GM19240 (cell line): ENCODE results near the gene CIITA.
"Not testable (repeated sequence)": the region's sequence is repeated elsewhere in the genome, so short reads cannot be mapped to it uniquely, and the experiment has no call there.

Source experiments
- DNase-seq: peaks from one replicate; pipeline ENCODE4 v3.0.0; 2011; ENCODE audit warnings: low spot score; ENCODE audit not compliant: insufficient read length

The CIITA gene, protein sequence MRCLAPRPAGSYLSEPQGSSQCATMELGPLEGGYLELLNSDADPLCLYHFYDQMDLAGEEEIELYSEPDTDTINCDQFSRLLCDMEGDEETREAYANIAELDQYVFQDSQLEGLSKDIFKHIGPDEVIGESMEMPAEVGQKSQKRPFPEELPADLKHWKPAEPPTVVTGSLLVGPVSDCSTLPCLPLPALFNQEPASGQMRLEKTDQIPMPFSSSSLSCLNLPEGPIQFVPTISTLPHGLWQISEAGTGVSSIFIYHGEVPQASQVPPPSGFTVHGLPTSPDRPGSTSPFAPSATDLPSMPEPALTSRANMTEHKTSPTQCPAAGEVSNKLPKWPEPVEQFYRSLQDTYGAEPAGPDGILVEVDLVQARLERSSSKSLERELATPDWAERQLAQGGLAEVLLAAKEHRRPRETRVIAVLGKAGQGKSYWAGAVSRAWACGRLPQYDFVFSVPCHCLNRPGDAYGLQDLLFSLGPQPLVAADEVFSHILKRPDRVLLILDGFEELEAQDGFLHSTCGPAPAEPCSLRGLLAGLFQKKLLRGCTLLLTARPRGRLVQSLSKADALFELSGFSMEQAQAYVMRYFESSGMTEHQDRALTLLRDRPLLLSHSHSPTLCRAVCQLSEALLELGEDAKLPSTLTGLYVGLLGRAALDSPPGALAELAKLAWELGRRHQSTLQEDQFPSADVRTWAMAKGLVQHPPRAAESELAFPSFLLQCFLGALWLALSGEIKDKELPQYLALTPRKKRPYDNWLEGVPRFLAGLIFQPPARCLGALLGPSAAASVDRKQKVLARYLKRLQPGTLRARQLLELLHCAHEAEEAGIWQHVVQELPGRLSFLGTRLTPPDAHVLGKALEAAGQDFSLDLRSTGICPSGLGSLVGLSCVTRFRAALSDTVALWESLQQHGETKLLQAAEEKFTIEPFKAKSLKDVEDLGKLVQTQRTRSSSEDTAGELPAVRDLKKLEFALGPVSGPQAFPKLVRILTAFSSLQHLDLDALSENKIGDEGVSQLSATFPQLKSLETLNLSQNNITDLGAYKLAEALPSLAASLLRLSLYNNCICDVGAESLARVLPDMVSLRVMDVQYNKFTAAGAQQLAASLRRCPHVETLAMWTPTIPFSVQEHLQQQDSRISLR

DNA sequence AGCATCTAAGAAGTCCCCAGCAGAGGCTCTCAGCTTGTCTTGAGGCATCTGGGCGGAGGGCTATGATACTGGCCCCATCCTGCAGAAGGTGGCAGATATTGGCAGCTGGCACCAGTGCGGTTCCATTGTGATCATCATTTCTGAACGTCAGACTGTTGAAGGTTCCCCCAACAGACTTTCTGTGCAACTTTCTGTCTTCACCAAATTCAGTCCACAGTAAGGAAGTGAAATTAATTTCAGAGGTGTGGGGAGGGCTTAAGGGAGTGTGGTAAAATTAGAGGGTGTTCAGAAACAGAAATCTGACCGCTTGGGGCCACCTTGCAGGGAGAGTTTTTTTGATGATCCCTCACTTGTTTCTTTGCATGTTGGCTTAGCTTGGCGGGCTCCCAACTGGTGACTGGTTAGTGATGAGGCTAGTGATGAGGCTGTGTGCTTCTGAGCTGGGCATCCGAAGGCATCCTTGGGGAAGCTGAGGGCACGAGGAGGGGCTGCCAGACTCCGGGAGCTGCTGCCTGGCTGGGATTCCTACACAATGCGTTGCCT, at the start of gene CIITA:
Gene CIITA (plus strand): TSS at position 404 of the 543 bp plus-strand sequence. CDS start 129 bp downstream, at position 533.
- DNase-seq, result peak; percentile 49

DNA sequence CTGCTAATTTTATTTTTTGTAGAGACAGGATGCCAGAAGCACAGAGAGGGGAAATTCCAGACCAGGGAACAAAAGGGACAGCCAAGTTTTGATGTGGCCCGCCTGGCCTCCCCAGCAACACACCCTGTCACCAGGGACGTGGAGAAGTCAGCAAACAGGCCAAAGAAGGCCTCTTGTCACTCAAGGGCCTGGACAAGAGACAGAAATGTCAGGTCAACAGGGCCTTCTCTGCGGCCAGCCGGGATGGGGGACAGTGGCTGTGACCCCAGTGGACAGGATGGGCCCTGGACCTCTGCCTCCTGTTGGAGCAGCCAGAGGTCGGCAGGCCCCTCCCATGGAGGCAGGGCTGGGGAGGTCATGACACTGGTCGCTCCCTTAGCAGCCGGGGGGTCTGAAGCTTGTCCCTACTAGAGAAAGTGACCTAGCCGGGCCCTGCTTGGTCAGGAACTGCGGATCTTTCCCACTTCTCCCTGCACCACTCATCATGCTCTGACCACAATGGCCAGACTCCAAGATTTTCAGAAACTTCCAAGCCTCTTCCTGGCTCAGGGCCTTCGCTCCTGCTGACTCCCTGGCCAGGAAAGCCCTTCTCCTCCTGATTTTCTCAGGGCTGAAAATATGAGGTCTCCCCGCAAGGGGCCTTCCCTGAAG, 49.2 kb upstream of the CIITA start:
- DNase-seq, result no peak

DNA sequence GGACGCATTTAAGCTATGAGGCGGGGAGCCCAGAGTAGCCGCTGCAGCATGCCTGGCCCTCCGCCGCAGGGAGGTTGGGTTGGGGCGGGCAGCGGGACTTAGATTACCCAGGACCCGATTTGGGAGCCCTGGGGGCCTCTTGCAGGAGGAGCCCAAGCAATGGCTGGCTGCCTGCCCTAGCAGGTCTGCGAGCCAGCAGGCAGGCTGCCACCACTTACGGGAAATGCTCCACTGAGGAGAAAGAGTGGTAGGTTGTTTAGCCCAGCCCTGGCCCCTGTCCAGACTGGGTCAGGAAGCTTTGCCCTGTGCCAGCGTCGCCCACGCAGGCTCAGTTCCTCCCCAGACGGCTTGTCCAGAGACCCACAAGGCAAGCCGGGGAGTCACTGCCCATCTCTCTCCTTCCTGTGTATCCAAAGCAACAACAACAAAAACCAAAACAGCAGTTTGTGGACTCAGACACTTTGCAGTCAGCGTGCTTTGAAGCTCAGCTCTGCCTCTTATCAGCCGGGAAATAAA, 48.1 kb upstream of the CIITA start:
- no peak for DNase-seq

DNA sequence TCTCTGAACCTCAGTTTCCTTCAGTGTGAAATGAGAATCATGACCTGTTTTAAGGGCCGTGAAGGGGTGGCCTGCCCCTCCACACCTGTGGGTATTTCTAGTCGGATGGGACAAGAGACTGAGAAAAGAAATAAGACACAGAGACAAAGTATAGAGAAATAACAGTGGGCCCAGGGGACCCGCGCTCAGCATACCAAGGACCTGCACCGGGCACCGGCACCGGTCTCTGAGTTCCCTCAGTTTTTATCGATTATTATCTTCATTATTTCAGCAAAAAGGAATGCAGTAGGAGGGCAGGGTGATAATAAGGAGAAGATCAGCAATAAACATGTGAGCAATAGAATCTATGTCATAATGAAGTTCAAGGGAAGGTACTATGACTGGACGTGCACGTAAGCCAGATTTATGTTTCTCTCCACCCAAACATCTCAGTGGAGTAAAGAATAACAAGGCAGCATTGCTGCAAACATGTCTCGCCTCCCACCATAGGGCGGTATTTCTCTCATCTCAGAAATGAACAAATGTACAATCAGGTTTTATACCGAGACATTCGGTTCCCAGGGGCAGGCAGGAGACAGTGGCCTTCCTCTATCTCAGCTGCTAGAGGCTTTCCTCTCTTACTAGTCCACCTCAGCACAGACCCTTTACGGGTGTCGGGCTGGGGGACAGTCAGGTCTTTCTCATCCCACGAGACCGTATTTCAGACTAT, 47.5 kb upstream of the CIITA start:
- DNase-seq, result not testable (repeated sequence)

DNA sequence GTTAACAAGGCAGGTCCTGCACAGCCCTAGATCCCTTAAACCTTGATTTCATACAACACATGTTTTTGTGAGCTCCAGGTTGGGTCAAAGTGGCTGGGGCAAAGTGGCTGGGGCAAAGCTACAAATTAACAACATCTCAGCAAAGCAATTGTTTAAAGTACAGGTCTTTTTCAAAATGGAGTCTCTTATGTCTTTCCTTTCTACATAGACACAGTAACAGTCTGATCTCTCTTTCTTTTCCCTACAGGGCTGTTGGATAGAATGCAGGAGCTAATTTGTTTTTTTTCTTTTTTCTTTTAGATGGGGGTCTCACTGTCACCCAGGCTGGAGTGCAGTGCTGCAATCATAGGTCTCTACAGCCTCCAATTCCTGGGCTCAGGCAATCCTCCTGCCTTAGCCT, 46.8 kb upstream of the CIITA start:
- DNase-seq, result not testable (repeated sequence)

DNA sequence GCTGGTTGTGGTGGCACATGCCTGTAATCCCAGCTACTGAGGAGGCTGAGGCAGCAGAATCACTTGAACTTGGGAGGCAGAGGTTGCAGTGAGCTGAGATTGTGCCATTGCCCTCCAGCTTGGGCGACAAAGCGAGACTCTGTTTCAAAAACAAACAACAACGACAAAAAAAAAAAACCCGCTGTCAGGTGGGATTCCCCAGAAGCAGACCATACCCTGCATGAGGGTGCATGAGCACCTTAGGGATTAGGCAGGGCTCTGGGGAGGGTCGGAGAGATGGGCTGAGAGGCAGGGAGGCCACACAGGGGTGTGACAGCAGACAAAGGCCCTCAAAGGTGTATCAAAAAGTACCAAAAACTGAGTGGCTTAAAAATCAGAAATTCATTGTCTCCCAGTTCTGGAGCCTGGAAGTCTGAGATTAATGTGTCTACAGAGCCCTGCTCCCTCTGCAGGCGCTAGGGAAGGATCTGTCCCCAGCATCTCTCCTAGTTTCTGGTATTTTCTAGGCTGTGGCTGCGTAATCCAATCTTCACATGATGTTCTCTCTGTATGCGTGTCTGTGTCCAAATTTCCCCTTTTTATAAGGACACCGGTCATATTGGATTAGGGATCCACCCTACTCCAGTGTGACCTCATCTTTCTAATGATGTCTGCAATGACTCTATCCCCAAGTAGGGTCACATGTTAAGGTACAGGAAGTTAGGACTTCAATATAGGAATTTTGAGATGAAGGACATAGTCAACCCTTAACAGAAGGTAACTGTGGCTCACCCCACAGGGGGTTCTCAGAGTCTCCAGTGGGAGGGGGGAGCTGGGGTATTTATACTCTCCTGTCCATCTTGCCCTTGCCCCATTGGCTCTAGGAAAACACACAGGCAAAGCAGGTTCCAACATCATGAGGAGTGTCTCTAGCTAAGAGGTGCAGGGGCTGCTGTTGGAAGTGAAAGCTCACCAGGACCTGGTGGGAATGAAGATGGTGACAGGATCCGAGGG, 44.8 kb upstream of the CIITA start:
- no peak for DNase-seq

DNA sequence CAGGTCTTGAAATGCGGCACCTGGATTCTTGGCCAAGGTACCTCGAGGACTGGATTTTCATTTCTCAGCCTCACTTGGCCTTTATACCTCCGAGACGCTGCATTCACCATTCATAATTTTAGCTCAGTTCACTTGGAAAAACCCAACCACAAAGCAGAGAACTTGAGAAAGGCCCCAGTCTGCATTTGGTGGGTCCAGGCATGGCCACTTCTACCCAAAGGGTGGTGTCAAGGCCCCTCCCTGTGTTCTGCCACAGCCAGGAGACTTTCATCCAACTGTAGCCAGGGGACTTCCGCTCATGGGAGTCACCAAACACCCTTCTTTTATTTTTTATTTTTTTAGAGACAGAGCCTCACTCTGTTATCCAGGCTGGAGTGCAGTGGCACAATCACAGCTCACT, 43.7 kb upstream of the CIITA start:
- no peak for DNase-seq

DNA sequence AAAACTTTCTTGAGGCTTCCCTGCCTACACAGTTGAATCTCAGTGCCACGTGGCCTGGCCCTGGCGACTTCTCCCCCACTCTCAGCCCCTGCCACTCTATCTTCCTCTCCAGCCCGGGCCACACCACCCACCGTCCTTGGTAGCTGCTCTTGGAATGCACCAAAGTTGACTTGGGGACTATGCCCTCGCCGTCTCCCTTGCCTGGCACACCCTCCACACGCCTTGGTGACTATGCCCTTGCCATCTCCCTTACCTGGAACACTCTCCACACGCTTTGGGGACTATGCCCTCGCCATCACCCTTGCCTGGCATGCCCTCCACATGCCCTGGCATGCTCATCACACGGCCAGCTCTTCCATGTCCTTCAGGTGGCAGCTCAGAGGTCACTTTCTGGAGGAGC, 42.9 kb upstream of the CIITA start:
- DNase-seq, result no peak

DNA sequence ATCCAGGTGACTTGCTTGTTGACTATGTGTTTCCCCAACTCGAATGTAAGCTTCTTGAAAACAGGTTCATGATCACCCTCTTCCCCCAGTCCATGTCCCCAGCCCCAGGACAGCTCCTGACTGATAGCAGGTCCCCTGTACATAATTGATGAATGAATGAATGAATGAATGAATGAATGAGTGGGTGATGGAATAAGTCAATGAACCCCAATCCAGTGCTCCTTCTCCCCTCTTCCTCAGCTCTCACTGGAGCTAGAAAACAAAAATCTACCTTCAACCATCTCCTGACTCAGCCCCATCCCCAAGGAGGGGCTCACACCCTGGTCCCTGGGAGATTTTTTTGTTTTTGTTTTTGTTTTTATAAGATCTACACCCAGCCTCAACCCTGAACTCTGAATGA, 42.2 kb upstream of the CIITA start:
- DNase-seq, result no peak

DNA sequence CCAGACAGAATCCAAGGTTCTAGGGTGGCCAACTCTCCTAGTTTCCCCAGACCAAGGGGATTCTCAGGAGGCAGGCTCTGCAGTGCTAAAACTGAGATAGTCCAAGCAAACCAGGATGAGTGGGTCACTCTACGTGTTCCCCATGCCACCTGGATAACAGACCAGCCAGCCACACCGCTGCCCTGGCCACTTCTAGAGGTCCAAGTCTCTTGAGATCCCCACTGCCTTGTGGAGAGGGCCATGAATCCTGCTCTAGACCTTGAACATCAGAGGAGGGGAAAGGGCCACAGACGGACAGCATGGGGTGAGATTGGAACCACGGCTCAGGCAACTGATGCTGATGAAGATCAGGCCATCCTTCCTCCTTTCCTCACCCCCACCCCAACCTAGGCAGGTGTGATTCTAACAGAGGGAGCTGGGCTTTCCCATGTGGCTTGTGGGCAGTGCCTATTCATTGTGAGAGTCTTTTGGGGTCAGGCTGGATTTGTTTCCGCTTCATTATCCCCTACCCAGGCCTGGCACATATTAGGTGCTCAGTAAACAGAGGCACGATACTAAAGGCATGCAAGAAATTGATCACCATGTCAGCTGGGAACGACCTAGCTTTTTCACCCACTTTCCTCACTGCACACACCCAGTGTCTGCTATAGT, 41.6 kb upstream of the CIITA start:
- peak; percentile 43 for DNase-seq

DNA sequence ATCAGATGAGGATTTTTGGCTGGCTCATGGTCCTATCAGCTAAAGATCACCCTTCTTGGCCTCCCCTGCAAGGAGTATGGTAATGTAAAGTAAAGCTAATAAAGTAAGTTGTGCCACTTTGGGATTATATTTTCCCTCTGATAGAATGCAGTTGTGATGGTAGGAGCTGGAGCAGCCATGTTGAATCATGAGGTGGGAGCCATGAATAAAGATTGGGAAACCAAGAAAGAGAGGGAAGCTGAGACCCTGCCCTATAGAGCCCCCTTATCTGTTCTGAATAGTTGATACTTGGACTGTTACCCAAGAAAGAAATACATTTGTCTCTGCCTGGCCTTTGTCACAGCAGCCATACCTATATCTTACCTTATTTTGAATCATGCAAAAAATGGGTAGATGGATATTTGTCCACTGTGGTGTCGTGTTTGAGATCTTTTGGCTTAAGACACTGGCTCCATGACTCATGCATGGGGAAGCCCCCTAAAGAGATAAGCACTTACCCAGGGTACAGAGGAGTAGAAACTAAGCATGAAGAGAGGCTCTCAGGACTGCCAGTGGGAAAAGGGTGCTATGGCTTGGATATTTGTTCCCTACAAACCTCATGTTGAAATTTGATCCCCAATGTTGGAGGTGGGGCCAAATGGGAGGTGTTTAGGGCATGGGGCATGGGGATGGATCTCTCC, 40.7 kb upstream of the CIITA start:
- no peak for DNase-seq

DNA sequence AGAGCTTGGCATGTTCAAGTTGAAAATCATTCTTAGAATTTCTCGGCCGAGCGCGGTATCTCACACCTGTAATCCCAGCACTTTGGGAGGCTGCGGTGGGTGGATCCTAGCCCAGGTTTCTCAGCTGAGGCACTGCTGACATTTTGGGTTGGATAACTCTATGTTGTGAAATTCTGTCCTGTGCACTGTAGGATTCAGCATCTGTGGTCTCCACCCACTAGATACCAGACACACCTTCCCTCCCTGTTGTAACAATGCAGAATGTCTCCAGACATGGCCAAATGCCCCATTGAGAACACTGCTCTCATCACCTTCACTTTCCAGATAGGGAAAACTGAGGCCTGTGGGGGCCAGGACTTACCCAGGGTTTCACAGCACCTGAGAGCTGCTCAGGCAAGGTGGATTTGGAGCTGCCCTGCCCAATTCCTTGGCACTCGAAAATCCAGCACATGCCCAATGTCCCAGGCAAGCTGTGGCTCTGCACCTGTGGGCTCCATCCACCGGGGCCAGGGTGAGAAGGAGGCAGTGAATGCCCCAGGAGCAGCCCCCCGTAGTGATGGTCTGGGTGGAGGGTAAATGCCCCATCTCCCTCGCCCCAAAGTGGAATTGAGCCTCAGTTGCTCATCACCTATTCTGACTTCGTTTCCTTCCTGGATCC, 38.3 kb upstream of the CIITA start:
- no peak for DNase-seq

DNA sequence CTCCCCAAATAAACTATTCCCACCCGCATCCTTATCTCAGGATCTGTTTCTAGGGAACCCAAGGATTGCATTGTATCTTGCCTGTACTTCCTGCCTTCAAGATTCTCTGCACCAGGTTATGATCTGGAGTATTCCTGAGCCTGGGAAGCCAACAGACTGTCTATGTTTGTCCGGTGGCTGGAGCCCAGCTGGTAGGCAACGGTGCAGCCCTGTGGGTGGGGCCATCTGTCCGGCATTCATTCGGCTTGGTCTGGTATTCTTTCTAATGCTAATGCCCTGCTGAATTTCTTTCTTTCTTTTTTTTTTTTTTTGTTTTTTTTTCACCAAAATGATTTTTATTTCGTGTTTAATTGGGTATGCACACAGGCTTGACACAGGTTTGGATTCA, 37.7 kb upstream of the CIITA start:
- no peak for DNase-seq

DNA sequence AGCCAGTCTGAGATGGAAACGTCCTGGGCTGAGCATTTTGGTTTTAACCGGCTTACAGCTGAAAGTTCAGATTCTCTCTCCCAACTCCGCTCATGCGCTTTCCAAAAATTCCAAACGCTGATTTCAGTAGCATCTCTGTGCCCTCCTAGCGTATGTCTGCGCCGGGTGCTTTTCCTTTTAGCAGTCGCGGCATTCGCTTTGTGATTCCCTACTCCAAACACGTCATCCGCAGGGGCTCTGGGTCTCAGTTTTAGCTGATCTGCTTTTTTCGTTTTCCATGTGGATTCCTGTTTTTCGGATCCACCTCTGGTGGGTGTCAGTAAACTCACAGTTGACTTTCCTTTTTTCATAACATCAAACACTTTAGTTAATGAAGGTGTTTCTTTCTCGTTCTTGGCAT, 36.3 kb upstream of the CIITA start:
- no peak for DNase-seq

DNA sequence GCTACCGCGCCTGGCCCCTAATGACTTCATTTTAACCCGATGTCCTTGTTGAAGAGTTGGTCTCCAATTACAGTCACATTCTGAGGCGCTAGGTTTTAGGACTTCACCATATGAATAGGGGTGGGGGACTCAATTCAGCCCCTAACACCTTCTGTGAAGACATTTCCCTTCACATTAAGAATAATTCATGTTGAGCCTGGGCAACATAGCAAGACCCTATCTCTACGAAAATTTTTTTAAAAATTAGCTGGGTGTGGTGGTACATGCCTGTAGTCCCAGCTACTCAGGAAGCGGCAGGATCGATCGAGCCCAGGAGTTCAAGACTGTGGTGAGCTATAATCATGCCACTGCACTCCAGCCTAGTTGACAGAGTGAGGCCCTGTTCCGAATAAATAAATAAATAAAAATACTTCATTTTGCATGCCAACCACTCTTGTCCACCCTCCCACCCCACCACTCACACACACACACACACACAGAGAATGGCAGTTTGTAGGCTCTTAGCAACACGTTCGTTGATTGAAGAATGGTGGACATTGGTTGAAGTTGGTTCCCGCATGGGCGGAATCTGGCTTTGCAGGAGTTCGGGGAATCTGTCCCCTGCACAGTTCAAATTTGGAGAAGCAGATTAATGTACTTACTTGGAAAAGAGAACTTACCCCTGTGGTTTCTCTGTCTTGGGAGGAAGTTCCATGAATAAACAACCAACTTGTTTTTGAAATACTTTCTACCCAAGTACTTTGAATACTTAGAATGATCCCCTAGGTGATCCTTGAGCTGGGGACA, 30.6 kb upstream of the CIITA start:
- DNase-seq, result no peak

DNA sequence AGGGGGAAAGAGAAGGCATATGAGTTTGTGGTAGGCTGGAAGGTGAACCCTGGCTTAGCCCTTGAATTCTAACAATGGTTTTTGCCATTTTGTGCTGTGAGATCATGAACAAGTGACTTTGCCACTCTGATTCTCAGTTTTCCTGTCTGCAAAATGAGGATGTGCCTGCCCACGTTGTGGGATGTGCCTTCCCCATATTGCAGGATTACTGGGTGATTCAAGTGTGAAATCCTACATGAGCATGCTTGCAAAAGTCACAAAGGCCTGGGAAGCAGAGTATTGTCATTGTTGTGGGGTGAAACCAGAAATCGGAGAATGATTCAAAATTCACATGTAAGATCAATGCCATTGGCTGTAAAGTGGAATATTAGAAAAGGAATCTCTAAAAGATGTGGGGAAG, 29.8 kb upstream of the CIITA start:
- no peak for DNase-seq
